MCF 10A (cell line): ENCODE measurements around the gene TMEM62. TPM values are rescaled to one million over a fixed set of nuclear protein-coding genes. Genes with fewer than 3 reads are reported as not detected.
"Not testable (repeated sequence)": the region's sequence is repeated elsewhere in the genome, so short reads cannot be mapped to it uniquely, and the experiment has no call there.

Source experiments
- BruUV-seq: library from RNA; stranded (reverse); fragments of 400-500 nt; replicated peaks from 2 replicates; lab custom pipeline; 2021; lab: Mats Ljungman, UMichigan
- CTCF ChIA-PET: fragments of 300-600 bp; sonication (Branson Sonifier 250); formaldehyde crosslinking; extraction: SDS; loops from one replicate; lab custom pipeline; 2021; ENCODE audit warnings: antibody characterized with exemption, inconsistent platforms; lab: Yijun Ruan, JAX
- POLR2A ChIA-PET: fragments of 300-600, 350-650 bp; sonication (Branson Sonifier 250); formaldehyde crosslinking; extraction: SDS; loops from one replicate; lab custom pipeline; 2020; ENCODE audit warnings: antibody characterized with exemption, inconsistent platforms; lab: Yijun Ruan, JAX
- DNase-seq: peaks from one replicate; pipeline ENCODE4 v3.0.0-alpha.2; 2018; ENCODE audit not compliant: unreplicated experiment
- H3K27ac Mint-ChIP-seq: one replicate; pipeline ENCODE4 v1.8.0; 2022; ENCODE audit warnings: mild to moderate bottlenecking, low read depth, mixed read lengths; ENCODE audit not compliant: unreplicated experiment
- H3K27me3 Mint-ChIP-seq: one replicate; pipeline ENCODE4 v1.8.0; 2022; ENCODE audit warnings: mixed read lengths; ENCODE audit not compliant: insufficient read depth, unreplicated experiment
- H3K36me3 Mint-ChIP-seq: one replicate; pipeline ENCODE4 v1.8.0; 2022; ENCODE audit warnings: mild to moderate bottlenecking, moderate library complexity, mixed read lengths; ENCODE audit not compliant: insufficient read depth, unreplicated experiment
- H3K4me1 Mint-ChIP-seq: one replicate; pipeline ENCODE4 v1.8.0; 2022; ENCODE audit warnings: mixed read lengths; ENCODE audit not compliant: insufficient read depth, unreplicated experiment
- H3K4me3 Mint-ChIP-seq: one replicate; pipeline ENCODE4 v1.8.0; 2022; ENCODE audit warnings: mild to moderate bottlenecking, moderate library complexity, mixed read lengths; ENCODE audit not compliant: unreplicated experiment
- H3K9me3 Mint-ChIP-seq: one replicate; pipeline ENCODE4 v1.8.0; 2022; ENCODE audit warnings: mixed read lengths; ENCODE audit not compliant: unreplicated experiment
- intact Hi-C: fragments of 100-400 bp; cut with micrococcal nuclease; formaldehyde crosslinking; loops from 2 replicates; pipeline ENCODE4 v1.14.1; 2022
- total RNA-seq: library from RNA; stranded (reverse); gene quantifications from 2 replicates; pipeline ENCODE4 v1.2.3, GENCODE V29; 2022
- TF ChIP-seq, protein P1 (sequence below): fragments of 200-600 bp; IDR thresholded peaks from one replicate; pipeline ENCODE4 v1.8.0; 2022; ENCODE audit warnings: antibody characterized with exemption, mild to moderate bottlenecking; ENCODE audit not compliant: unreplicated experiment

Gene TMEM62
- total RNA-seq, 1 experiment from 2014 or later = 16.9 TPM

DNA sequence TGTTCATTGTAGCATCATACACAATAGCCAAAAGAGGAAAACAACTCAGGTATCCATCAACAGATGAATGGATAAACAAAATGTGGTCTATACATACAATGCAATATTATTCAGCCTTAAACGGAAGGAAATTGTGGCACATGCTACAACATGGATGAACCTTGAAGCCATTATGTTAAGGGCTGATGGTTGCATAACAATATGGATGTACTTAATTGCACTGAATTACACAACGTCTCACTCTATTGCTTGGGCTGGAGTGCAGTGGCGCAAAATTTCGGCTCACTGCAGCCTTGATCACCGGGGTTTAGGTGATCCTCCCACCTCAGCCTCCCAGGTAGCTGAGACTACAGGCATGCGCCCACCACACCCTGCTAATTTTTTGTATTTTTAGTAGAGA is 7.0 kb upstream of the TMEM62 start:
- intact Hi-C loops = no loop called here
- H3K27ac Mint-ChIP-seq = no peak overlapping the region
- TF ChIP-seq, protein P1, sequence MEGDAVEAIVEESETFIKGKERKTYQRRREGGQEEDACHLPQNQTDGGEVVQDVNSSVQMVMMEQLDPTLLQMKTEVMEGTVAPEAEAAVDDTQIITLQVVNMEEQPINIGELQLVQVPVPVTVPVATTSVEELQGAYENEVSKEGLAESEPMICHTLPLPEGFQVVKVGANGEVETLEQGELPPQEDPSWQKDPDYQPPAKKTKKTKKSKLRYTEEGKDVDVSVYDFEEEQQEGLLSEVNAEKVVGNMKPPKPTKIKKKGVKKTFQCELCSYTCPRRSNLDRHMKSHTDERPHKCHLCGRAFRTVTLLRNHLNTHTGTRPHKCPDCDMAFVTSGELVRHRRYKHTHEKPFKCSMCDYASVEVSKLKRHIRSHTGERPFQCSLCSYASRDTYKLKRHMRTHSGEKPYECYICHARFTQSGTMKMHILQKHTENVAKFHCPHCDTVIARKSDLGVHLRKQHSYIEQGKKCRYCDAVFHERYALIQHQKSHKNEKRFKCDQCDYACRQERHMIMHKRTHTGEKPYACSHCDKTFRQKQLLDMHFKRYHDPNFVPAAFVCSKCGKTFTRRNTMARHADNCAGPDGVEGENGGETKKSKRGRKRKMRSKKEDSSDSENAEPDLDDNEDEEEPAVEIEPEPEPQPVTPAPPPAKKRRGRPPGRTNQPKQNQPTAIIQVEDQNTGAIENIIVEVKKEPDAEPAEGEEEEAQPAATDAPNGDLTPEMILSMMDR = no peak
- DNase-seq = no peak
- ChIA-PET POLR2A (interaction anchor here (1.4 kb wide), 1 partner anchor 20 kb away, joined by 4 read pairs; no protein-coding TSS in a partner anchor), CTCF (no interaction called here)
- no TSS peak for BruUV-seq
- peaks cover 14% of the 10 kb centered on the region for H3K9me3 Mint-ChIP-seq
- no peaks in the 10 kb centered on the region for H3K27me3 Mint-ChIP-seq
- no peak overlapping the region for H3K4me3 Mint-ChIP-seq
- peaks cover 11% of the 10 kb centered on the region for H3K4me1 Mint-ChIP-seq
- no peaks in the 10 kb centered on the region for H3K36me3 Mint-ChIP-seq

DNA sequence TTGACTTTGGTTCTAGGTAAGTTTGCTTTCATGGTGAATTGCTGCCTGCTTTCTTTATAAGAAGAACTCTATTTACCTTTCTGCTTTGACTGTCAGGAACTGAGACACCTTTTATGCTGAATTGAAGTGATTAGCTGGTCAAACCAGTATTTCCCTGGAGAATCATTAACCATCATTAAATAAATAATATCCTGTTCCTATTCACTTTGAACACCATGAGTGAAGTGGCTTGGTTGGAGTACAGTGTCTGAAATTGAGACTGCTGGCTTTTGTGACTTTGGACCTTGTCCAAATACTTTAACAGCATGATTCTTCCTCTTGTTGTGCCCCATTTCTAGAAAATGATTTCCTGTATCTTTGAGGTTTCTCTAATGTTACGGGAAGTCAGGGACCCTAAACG is 5.6 kb upstream of the TMEM62 start:
- DNase-seq = no peak
- BruUV-seq = no TSS peak
- POLR2A ChIA-PET = interaction anchor here (1.1 kb wide), 1 partner anchor 10 kb away, joined by 3 read pairs; no protein-coding TSS in a partner anchor
- intact Hi-C loops = no loop called here
- H3K27ac Mint-ChIP-seq = no peak overlapping the region
- H3K36me3 Mint-ChIP-seq = no peaks in the 10 kb centered on the region
- H3K4me1 Mint-ChIP-seq = peaks cover 8% of the 10 kb centered on the region
- no peaks in the 10 kb centered on the region for H3K27me3 Mint-ChIP-seq
- H3K9me3 Mint-ChIP-seq = peaks cover 14% of the 10 kb centered on the region
- CTCF ChIA-PET = no interaction called here
- H3K4me3 Mint-ChIP-seq = no peak overlapping the region
- TF ChIP-seq, protein P1 = no peak

DNA sequence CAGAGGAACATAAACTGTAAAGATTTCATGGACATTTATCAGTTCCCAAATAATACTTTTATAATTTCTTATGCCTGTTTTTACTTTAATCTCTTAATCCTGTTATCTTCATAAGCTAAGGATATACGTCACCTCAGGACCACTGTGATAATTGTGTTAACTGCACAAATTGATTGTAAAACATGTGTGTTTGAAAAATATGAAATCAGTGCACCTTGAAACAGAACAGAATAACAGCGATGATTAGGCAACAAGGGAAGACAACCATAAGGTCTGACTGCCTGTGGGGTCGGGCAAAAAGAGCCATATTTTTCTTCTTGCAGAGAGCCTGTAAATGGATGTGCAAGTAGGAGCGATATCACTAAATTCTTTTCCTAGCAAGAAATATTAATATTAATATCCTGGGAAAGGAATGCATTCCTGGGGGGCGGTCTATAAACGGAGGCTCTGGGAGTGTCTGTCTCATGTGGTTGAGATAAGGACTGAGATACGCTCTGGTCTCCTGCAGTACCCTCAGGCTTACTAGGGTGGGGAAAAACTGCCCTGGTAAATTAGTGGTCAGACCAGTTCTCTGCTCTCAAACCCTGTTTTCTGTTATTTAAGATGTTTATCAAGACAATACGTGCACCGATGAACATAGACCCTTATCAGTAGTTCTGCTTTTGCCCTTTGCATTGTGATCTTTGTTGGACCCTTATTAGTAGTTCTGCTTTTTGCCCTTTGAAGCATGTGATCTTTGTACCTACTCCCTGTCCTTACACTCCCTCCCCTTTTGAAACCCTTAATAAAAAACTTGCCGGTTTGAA is 5.0 kb upstream of the TMEM62 start:
- H3K4me1 Mint-ChIP-seq, intact Hi-C loops, H3K4me3 Mint-ChIP-seq, H3K36me3 Mint-ChIP-seq, BruUV-seq, H3K27ac Mint-ChIP-seq, H3K27me3 Mint-ChIP-seq, DNase-seq: not testable (repeated sequence)
- ChIA-PET CTCF (interaction anchor here (0.7 kb wide), 1 partner anchor 59 kb away, joined by 3 read pairs; no protein-coding TSS in a partner anchor), POLR2A (interaction anchor here (0.7 to 1.1 kb wide), 2 partner anchors 10 to 22 kb away, joined by 3 read pairs; no protein-coding TSS in a partner anchor)
- peaks cover 14% of the 10 kb centered on the region for H3K9me3 Mint-ChIP-seq

GRCh38 chr15:43128980-43129335 is 4.4 kb upstream of the TMEM62 start:
- H3K4me3 Mint-ChIP-seq = no peak overlapping the region
- CTCF ChIA-PET = interaction anchor here (0.7 kb wide), 1 partner anchor 58 kb away, joined by 3 read pairs; no protein-coding TSS in a partner anchor
- H3K36me3 Mint-ChIP-seq = no peaks in the 10 kb centered on the region
- H3K4me1 Mint-ChIP-seq = no peaks in the 10 kb centered on the region
- intact Hi-C loops = no loop called here
- TF ChIP-seq, protein P1 = no peak
- no TSS peak for BruUV-seq
- H3K27ac Mint-ChIP-seq = no peak overlapping the region
- no peak for DNase-seq
- H3K9me3 Mint-ChIP-seq = peaks cover 14% of the 10 kb centered on the region
- POLR2A ChIA-PET = interaction anchor here (0.7 kb wide), 1 partner anchor 23 kb away, joined by 3 read pairs; no protein-coding TSS in a partner anchor
- H3K27me3 Mint-ChIP-seq = no peaks in the 10 kb centered on the region
